NOMO-1 treated with DMSO at 0.1 percent for 48 hours (cell line): ENCODE results near the gene FNBP1L.
"Not testable (repeated sequence)": the region's sequence is repeated elsewhere in the genome, so short reads cannot be mapped to it uniquely, and the experiment has no call there.

ENCODE experiments used
- DNase-seq: peaks from one replicate; lab custom pipeline; 2025; ENCODE audit not compliant: unreplicated experiment; lab: John Stamatoyannopoulos, UW

The FNBP1L gene

GRCh38 chr1:93442741-93443140 lies 5.2 kb upstream of the FNBP1L start:
- no peak for DNase-seq

GRCh38 chr1:93443454-93443853 lies 4.5 kb upstream of the FNBP1L start:
- DNase-seq, result no peak

- no peak for DNase-seq
Observed at GRCh38 chr1:93446837-93447451, 974 bp upstream of the FNBP1L start.

- DNase-seq, result no peak
Observed at GRCh38 chr1:93448292-93448982, 519 bp downstream of the FNBP1L start.

GRCh38 chr1:93448983-93449804 lies 1.3 kb downstream of the FNBP1L start:
- no peak for DNase-seq

- peak; percentile 76 for DNase-seq
Observed at GRCh38 chr1:93450321-93450720, 2.4 kb downstream of the FNBP1L start.

GRCh38 chr1:93453911-93454310 lies 6.0 kb downstream of the FNBP1L start:
- no peak for DNase-seq

GRCh38 chr1:93459126-93459525 lies 11.2 kb downstream of the FNBP1L start:
- no peak for DNase-seq

GRCh38 chr1:93461236-93461635 lies 13.3 kb downstream of the FNBP1L start:
- no peak for DNase-seq

- DNase-seq, result no peak
Observed at GRCh38 chr1:93463960-93464359, 16.0 kb downstream of the FNBP1L start.

GRCh38 chr1:93465371-93466082 lies 17.6 kb downstream of the FNBP1L start:
- not testable (repeated sequence) for DNase-seq

GRCh38 chr1:93467606-93468005 lies 19.7 kb downstream of the FNBP1L start:
- DNase-seq, result no peak

- no peak for DNase-seq
Observed at GRCh38 chr1:93468662-93469061, 20.7 kb downstream of the FNBP1L start.

- DNase-seq, result not testable (repeated sequence)
Observed at GRCh38 chr1:93469223-93469622, 21.3 kb downstream of the FNBP1L start.

GRCh38 chr1:93471284-93471683 lies 23.4 kb downstream of the FNBP1L start:
- no peak for DNase-seq

GRCh38 chr1:93471911-93472310 lies 24.0 kb downstream of the FNBP1L start:
- no peak for DNase-seq

GRCh38 chr1:93474321-93474720 lies 26.4 kb downstream of the FNBP1L start:
- DNase-seq, result no peak

GRCh38 chr1:93475681-93476080 lies 27.8 kb downstream of the FNBP1L start:
- DNase-seq, result no peak

- DNase-seq, result not testable (repeated sequence)
Observed at GRCh38 chr1:93479133-93479745, 31.3 kb downstream of the FNBP1L start.

- not testable (repeated sequence) for DNase-seq
Observed at GRCh38 chr1:93481899-93482298, 34.0 kb downstream of the FNBP1L start.

GRCh38 chr1:93483200-93483599 lies 35.3 kb downstream of the FNBP1L start:
- DNase-seq, result no peak
